HepG2 (cell line): Measurements from ENCODE around the gene ZNF382. TPM values are rescaled to one million over a fixed set of nuclear protein-coding genes. Genes with fewer than 3 reads are reported as not detected.

Experiments
- EHMT2 ChIP-seq: fragments of 200-600 bp; sonication (generic); IDR thresholded peaks from 2 replicates; pipeline ENCODE4 v1.7.0; 2017; ENCODE audit warnings: antibody characterized with exemption, low read depth, low read length, borderline replicate concordance
- MTF1 ChIP-seq: sonication (generic); formaldehyde crosslinking; IDR thresholded peaks from 2 replicates; pipeline ENCODE4 v1.5.0; 2020; ENCODE audit warnings: missing genetic modification reagents
- YY1 ChIP-seq: IDR thresholded peaks from 2 replicates; pipeline ENCODE4 v1.6.1; 2011; ENCODE audit warnings: low read length, low read depth, moderate library complexity, mild to moderate bottlenecking; ENCODE audit not compliant: insufficient read depth, insufficient replicate concordance
- ZBTB10 ChIP-seq: sonication (generic); formaldehyde crosslinking; IDR thresholded peaks from 2 replicates; pipeline ENCODE4 v1.4.0; 2020; ENCODE audit warnings: missing genetic modification reagents, borderline replicate concordance
- ZNF512B ChIP-seq: sonication (generic); formaldehyde crosslinking; IDR thresholded peaks from 2 replicates; pipeline ENCODE4 v1.5.1; 2020; ENCODE audit warnings: missing genetic modification reagents, mild to moderate bottlenecking, borderline replicate concordance
- ZNF773 ChIP-seq: sonication (generic); formaldehyde crosslinking; IDR thresholded peaks from 2 replicates; pipeline ENCODE4 v1.4.0; 2020; ENCODE audit warnings: missing genetic modification reagents, borderline replicate concordance
- ZNF850 ChIP-seq: sonication (generic); formaldehyde crosslinking; conservative IDR thresholded peaks from 2 replicates; pipeline ENCODE4 v1.9.0; 2021; ENCODE audit warnings: mild to moderate bottlenecking, missing genetic modification reagents
- polyA plus RNA-seq, 8 experiments: library from polyadenylated mRNA; depleted of rRNA in 3 of 8; stranded (reverse) in 7 of 8; unstranded in 1 of 8; fragments of >200 nt; fragmentation: Illumina TruSeq in 4 of 8; extraction: Trizol in 4 of 8; gene quantifications; 2 replicates each; pipeline versions ENCODE4 v1.2.1 to v1.2.3, GENCODE V29; 2011 to 2016; ENCODE audit warnings: low read depth in 4 of 8, missing spikeins in 1 of 8, mixed read lengths in 1 of 8; ENCODE audit not compliant: insufficient read depth in 1 of 8
- total RNA-seq, 5 experiments: library from RNA; depleted of rRNA; stranded (reverse); fragments of >200 nt; fragmentation: Illumina TruSeq; extraction: Trizol; gene quantifications; 2 replicates each; pipeline ENCODE4 v1.2.3, GENCODE V29; 2016; ENCODE audit warnings: low read depth in 1 of 5

Gene ZNF382
- total and polyA plus RNA-seq, 2 of the 13 experiments (the other 11 are each of a cell fraction or from before 2014, with no cell fraction given) = 2.3 to 6.8 TPM

DNA sequence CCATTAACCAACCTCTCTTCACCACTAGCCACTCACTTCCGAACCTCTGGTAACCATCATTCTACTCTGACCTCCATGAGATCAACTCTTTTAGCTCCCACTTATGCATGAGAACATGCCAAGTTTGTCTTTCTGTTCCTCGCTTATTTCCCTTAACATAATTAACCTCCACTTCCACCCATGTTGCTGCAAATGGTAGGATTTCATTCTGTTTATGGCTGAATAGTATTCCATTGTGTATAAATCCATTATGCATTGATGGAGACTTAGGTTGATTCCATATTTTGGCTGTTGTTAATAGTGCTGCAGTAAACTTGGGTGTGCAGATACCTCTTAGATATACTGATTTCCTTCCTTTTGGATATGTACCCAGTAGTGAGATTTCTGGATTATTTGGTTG, 30.2 kb downstream of the ZNF382 start (continued):
- TF ChIP-seq ZBTB10 (CRISPR knock-in tag) (no peak), YY1 (no peak), ZNF773 (no peak), EHMT2 (no peak), ZNF512B (CRISPR knock-in tag) (no peak), MTF1 (CRISPR knock-in tag) (no peak), ZNF850 (no peak)
